ENCODE results near the gene DGKI.

The DGKI gene
- total RNA-seq: 0 to 0.13 reads per million in 2 donors

- no peak for DNase-seq
These were observed at the start of gene DGKI for GRCh38 chr7:137846827-137847567. Gene DGKI, minus strand, starts transcription at chr7:137846974.

- DNase-seq: no peak
These were observed 48.8 kb upstream of the DGKI start for GRCh38 chr7:137895301-137896221.

GRCh38 chr7:137893143-137893742, 46.5 kb upstream of the DGKI start:
- no peak for DNase-seq

- no peak for DNase-seq
These were observed 44.4 kb upstream of the DGKI start for GRCh38 chr7:137891016-137891655.

GRCh38 chr7:137890449-137890921, 43.7 kb upstream of the DGKI start:
- no peak for DNase-seq

- no peak for DNase-seq
These were observed 41.5 kb upstream of the DGKI start for GRCh38 chr7:137888241-137888640.

- DNase-seq: no peak
These were observed 40.0 kb upstream of the DGKI start for GRCh38 chr7:137886746-137887145.

GRCh38 chr7:137886281-137886680, 39.5 kb upstream of the DGKI start:
- no peak for DNase-seq

GRCh38 chr7:137885678-137886077, 38.9 kb upstream of the DGKI start:
- no peak for DNase-seq

GRCh38 chr7:137882806-137883205, 36.0 kb upstream of the DGKI start:
- no peak for DNase-seq

GRCh38 chr7:137882261-137882668, 35.5 kb upstream of the DGKI start:
- no peak for DNase-seq

- no peak for DNase-seq
These were observed 35.0 kb upstream of the DGKI start for GRCh38 chr7:137881607-137882260.

GRCh38 chr7:137880432-137880831, 33.7 kb upstream of the DGKI start:
- DNase-seq: no peak

GRCh38 chr7:137879357-137880158, 32.8 kb upstream of the DGKI start:
- DNase-seq: no peak

- no peak for DNase-seq
These were observed 31.7 kb upstream of the DGKI start for GRCh38 chr7:137878333-137878961.

- no peak for DNase-seq
These were observed 30.4 kb upstream of the DGKI start for GRCh38 chr7:137877027-137877675.

- DNase-seq: no peak
These were observed 29.0 kb upstream of the DGKI start for GRCh38 chr7:137875746-137876145.

GRCh38 chr7:137873979-137874777, 27.4 kb upstream of the DGKI start:
- DNase-seq: no peak

GRCh38 chr7:137873524-137873923, 26.8 kb upstream of the DGKI start:
- no peak for DNase-seq
